ENCODE data around the gene FFAR1. TPM values are rescaled to one million over a fixed set of nuclear protein-coding genes. Genes with fewer than 3 reads are reported as not detected.

The FFAR1 gene
- polyA plus RNA-seq, 1 experiment, result not detected

GRCh38 chr19:35306473-35307246 lies 41.0 kb upstream of the FFAR1 start:
- Histone ChIP-seq H3K4me3 (ENCODE audit: low read depth, low read length) (no peak overlapping the region), H3K36me3 (ENCODE audit: control insufficient read depth, insufficient read depth, low read length) (no peaks in the 10 kb centered on the region), H3K27me3 (ENCODE audit: control insufficient read depth, insufficient read depth, low read length) (no peaks in the 10 kb centered on the region)
- no peak for DNase-seq (ENCODE audit: low read depth)
- ChIA-PET POLR2A (no interaction called here), CTCF (no interaction called here)
- no peak for TF ChIP-seq CTCF (IDR thresholded peaks at IDR 0.05; ENCODE audit: insufficient read depth, low read depth, low read length)

- H3K4me3 ChIP-seq (ENCODE audit: low read depth, low read length), result no peak overlapping the region
- ChIA-PET CTCF (no interaction called here), POLR2A (no interaction called here)
- no peaks in the 10 kb centered on the region for H3K36me3 ChIP-seq (ENCODE audit: control insufficient read depth, insufficient read depth, low read length)
- H3K27me3 ChIP-seq (ENCODE audit: control insufficient read depth, insufficient read depth, low read length), result no peaks in the 10 kb centered on the region
- TF ChIP-seq CTCF (IDR thresholded peaks at IDR 0.05; ENCODE audit: insufficient read depth, low read depth, low read length), result no peak
- DNase-seq (ENCODE audit: low read depth), result no peak
Observed at GRCh38 chr19:35307931-35308330, 39.8 kb upstream of the FFAR1 start.

- no peak for TF ChIP-seq CTCF (IDR thresholded peaks at IDR 0.05; ENCODE audit: insufficient read depth, low read depth, low read length)
- no peaks in the 10 kb centered on the region for H3K36me3 ChIP-seq (ENCODE audit: control insufficient read depth, insufficient read depth, low read length)
- no peaks in the 10 kb centered on the region for H3K27me3 ChIP-seq (ENCODE audit: control insufficient read depth, insufficient read depth, low read length)
- POLR2A ChIA-PET, result no interaction called here
- no peak for DNase-seq (ENCODE audit: low read depth)
- CTCF ChIA-PET, result no interaction called here
- no peak overlapping the region for H3K4me3 ChIP-seq (ENCODE audit: low read depth, low read length)
Observed at GRCh38 chr19:35308910-35309309, 38.8 kb upstream of the FFAR1 start.

- no peak for DNase-seq (ENCODE audit: low read depth)
- Histone ChIP-seq H3K36me3 (ENCODE audit: control insufficient read depth, insufficient read depth, low read length) (no peaks in the 10 kb centered on the region), H3K27me3 (ENCODE audit: control insufficient read depth, insufficient read depth, low read length) (no peaks in the 10 kb centered on the region), H3K4me3 (ENCODE audit: low read depth, low read length) (no peak overlapping the region)
- POLR2A ChIA-PET, result no interaction called here
- no peak for TF ChIP-seq CTCF (IDR thresholded peaks at IDR 0.05; ENCODE audit: insufficient read depth, low read depth, low read length)
- CTCF ChIA-PET, result no interaction called here
Observed at GRCh38 chr19:35309481-35310279, 38.0 kb upstream of the FFAR1 start.

- TF ChIP-seq CTCF (IDR thresholded peaks at IDR 0.05; ENCODE audit: insufficient read depth, low read depth, low read length), result no peak
- ChIA-PET POLR2A (no interaction called here), CTCF (no interaction called here)
- no peaks in the 10 kb centered on the region for H3K27me3 ChIP-seq (ENCODE audit: control insufficient read depth, insufficient read depth, low read length)
- H3K36me3 ChIP-seq (ENCODE audit: control insufficient read depth, insufficient read depth, low read length), result no peaks in the 10 kb centered on the region
- H3K4me3 ChIP-seq (ENCODE audit: low read depth, low read length), result no peak overlapping the region
- DNase-seq (ENCODE audit: low read depth), result no peak
Observed at GRCh38 chr19:35310331-35310730, 37.4 kb upstream of the FFAR1 start.
